ENCODE measurements around the gene NSD2.

The NSD2 gene

GRCh38 chr4:1922821-1923220 is 51.6 kb downstream of the NSD2 start:
- intact Hi-C loops (cut with DNase I), result no loop called here
- DNase-seq, result no peak

- DNase-seq, result no peak
- intact Hi-C loops (cut with DNase I), result no loop called here
Measured at GRCh38 chr4:1927675-1928074, 56.5 kb downstream of the NSD2 start.

GRCh38 chr4:1928356-1929239 is 57.4 kb downstream of the NSD2 start:
- intact Hi-C loops (cut with DNase I), result no loop called here
- peak in 20 of 42 donors; percentile 7 to 65 (median 29) for DNase-seq

- intact Hi-C loops (cut with DNase I), result no loop called here
- no peak for DNase-seq
Measured at GRCh38 chr4:1932736-1933135, 61.5 kb downstream of the NSD2 start.

- intact Hi-C loops (cut with DNase I), result no loop called here
- no peak for DNase-seq
Measured at GRCh38 chr4:1933700-1934099, 62.5 kb downstream of the NSD2 start.

- DNase-seq, result no peak
- intact Hi-C loops (cut with DNase I), result no loop called here
Measured at GRCh38 chr4:1937550-1937949, 66.4 kb downstream of the NSD2 start.

- intact Hi-C loops (cut with DNase I), result no loop called here
- DNase-seq, result no peak
Measured at GRCh38 chr4:1938027-1938426, 66.8 kb downstream of the NSD2 start.

- no peak for DNase-seq
- intact Hi-C loops (cut with DNase I), result no loop called here
Measured at GRCh38 chr4:1939664-1940509, 68.7 kb downstream of the NSD2 start.

GRCh38 chr4:1940566-1940965 is 69.4 kb downstream of the NSD2 start:
- intact Hi-C loops (cut with DNase I), result no loop called here
- DNase-seq, result no peak

GRCh38 chr4:1943928-1944327 is 72.7 kb downstream of the NSD2 start:
- intact Hi-C loops (cut with DNase I), result no loop called here
- no peak for DNase-seq

- peak in 11 of 42 donors; percentile 7 to 49 (median 29) for DNase-seq
- intact Hi-C loops (cut with DNase I), result no loop called here
Measured at GRCh38 chr4:1945124-1945895, 74.1 kb downstream of the NSD2 start.

- no peak for DNase-seq
- intact Hi-C loops (cut with DNase I), result no loop called here
Measured at GRCh38 chr4:1945912-1946311, 74.7 kb downstream of the NSD2 start.

GRCh38 chr4:1948232-1948631 is 77.0 kb downstream of the NSD2 start:
- peak in 41 of 42 donors; percentile 17 to 88 (median 60) for DNase-seq
- intact Hi-C loops (cut with DNase I), result no loop called here

GRCh38 chr4:1948892-1949436 is 77.8 kb downstream of the NSD2 start:
- intact Hi-C loops (cut with DNase I), result no loop called here
- no peak for DNase-seq

GRCh38 chr4:1950369-1950768 is 79.2 kb downstream of the NSD2 start:
- intact Hi-C loops (cut with DNase I), result no loop called here
- DNase-seq, result no peak

- DNase-seq, result peak in 1 of 42 donors; percentile 31
- intact Hi-C loops (cut with DNase I), result no loop called here
Measured at GRCh38 chr4:1952058-1952700, 81.0 kb downstream of the NSD2 start.

- intact Hi-C loops (cut with DNase I), result no loop called here
Measured at GRCh38 chr4:1952719-1953118, 81.5 kb downstream of the NSD2 start.

GRCh38 chr4:1953335-1953734 is 82.1 kb downstream of the NSD2 start:
- DNase-seq, result no peak
- intact Hi-C loops (cut with DNase I), result no loop called here

More at GRCh38 chr4:1952719-1953118, 81.5 kb downstream of the NSD2 start:
- peak in 1 of 42 donors; percentile 29 for DNase-seq

GRCh38 chr4:1956631-1957030 is 85.4 kb downstream of the NSD2 start:
- intact Hi-C loops (cut with DNase I), result no loop called here
- DNase-seq, result no peak
